Fibroblast of lung (primary cell): ENCODE data around the gene GABRG3. TPM values are rescaled to one million over a fixed set of nuclear protein-coding genes. Genes with fewer than 3 reads are reported as not detected.

Experiments used
- DNase-seq, 2 donors: peaks; one replicate each; pipeline versions ENCODE4 v3.0.0 to v3.0.0-alpha.2; 2010; ENCODE audit warnings: low read depth in 2 of 2
- H2AFZ ChIP-seq: 2 replicates; pipeline ENCODE4 v1.5.1; 2012; ENCODE audit warnings: low read length, control low read depth, inconsistent platforms
- H3K27ac ChIP-seq: 2 replicates; pipeline ENCODE4 v1.5.1; 2011; ENCODE audit warnings: low read length, control low read depth; ENCODE audit not compliant: insufficient read depth
- H3K27me3 ChIP-seq: 2 replicates; pipeline ENCODE4 v1.5.1; 2011; ENCODE audit warnings: mild to moderate bottlenecking, low read length; ENCODE audit not compliant: control insufficient read depth, insufficient read depth
- H3K36me3 ChIP-seq: 2 replicates; pipeline ENCODE4 v1.5.1; 2011; ENCODE audit warnings: low read length; ENCODE audit not compliant: control insufficient read depth, insufficient read depth
- H3K4me1 ChIP-seq: 2 replicates; pipeline ENCODE4 v1.5.1; 2011; ENCODE audit warnings: low read length; ENCODE audit not compliant: control insufficient read depth, insufficient read depth; ENCODE audit errors: extremely low read depth
- H3K4me2 ChIP-seq: 2 replicates; pipeline ENCODE4 v1.5.1; 2011; ENCODE audit warnings: low read length, control low read depth; ENCODE audit not compliant: insufficient read depth; ENCODE audit errors: extremely low read depth
- H3K4me3 ChIP-seq, 4 experiments: fragments of 200-600 bp in 1 of 4; sonication (generic) in 1 of 4; replicated peaks in 1 of 4; 2 replicates each; pipeline ENCODE4 v1.5.1; 2011 to 2016; ENCODE audit warnings: low read length in 4 of 4, low read depth in 3 of 4, mild to moderate bottlenecking in 3 of 4, control low read depth in 2 of 4, inconsistent platforms in 1 of 4, mixed read lengths in 1 of 4; ENCODE audit not compliant: insufficient read depth in 1 of 4; ENCODE audit errors: control extremely low read depth in 1 of 4
- H3K79me2 ChIP-seq: 2 replicates; pipeline ENCODE4 v1.5.1; 2012; ENCODE audit warnings: mild to moderate bottlenecking, low read length, inconsistent platforms; ENCODE audit not compliant: control insufficient read depth, insufficient read depth
- H3K9ac ChIP-seq: 2 replicates; pipeline ENCODE4 v1.5.1; 2011; ENCODE audit warnings: mild to moderate bottlenecking, low read length, control low read depth; ENCODE audit not compliant: insufficient read depth
- H3K9me3 ChIP-seq: 2 replicates; pipeline ENCODE4 v1.5.1; 2012; ENCODE audit warnings: low read depth, low read length; ENCODE audit not compliant: control insufficient read depth, insufficient read depth
- H4K20me1 ChIP-seq: 2 replicates; pipeline ENCODE4 v1.5.1; 2011; ENCODE audit warnings: low read length; ENCODE audit not compliant: control insufficient read depth, insufficient read depth; ENCODE audit errors: extremely low read depth
- CTCF ChIP-seq, 2 donors: IDR thresholded peaks in 1 of 2; conservative IDR thresholded peaks in 1 of 2; 1 replicate in 1 of 2; 2 replicates in 1 of 2; pipeline ENCODE4 v1.5.1; 2011 to 2012; ENCODE audit warnings: low read length in 2 of 2, control low read depth in 1 of 2, inconsistent platforms in 1 of 2, low read depth in 1 of 2, mild to moderate bottlenecking in 1 of 2
- EZH2 ChIP-seq: IDR thresholded peaks from 2 replicates; pipeline ENCODE4 v1.5.1; 2012; ENCODE audit warnings: low read length, control low read depth, mild to moderate bottlenecking; ENCODE audit errors: missing control alignments
- polyA plus RNA-seq, 2 donors: library from polyadenylated mRNA; depleted of rRNA in 1 of 2; stranded (reverse) in 1 of 2; unstranded in 1 of 2; fragments of >200 nt; gene quantifications; 2 replicates each; pipeline ENCODE4 v1.2.1, GENCODE V29; 2011 to 2012; ENCODE audit warnings: missing spikeins in 1 of 2
- total RNA-seq: library from RNA; depleted of rRNA; stranded (reverse); fragments of >200 nt; gene quantifications from 2 replicates; pipeline ENCODE4 v1.2.1, GENCODE V29; 2014

The GABRG3 gene
- total and polyA plus RNA-seq, 2 donors (not counting 1 experiment from before 2014, with no cell fraction given) = not detected

- no peaks in the 10 kb centered on the region for H3K4me1 ChIP-seq
- no peak overlapping the region for H3K9ac ChIP-seq
- no peak overlapping the region for H3K27ac ChIP-seq
- H3K9me3 ChIP-seq = no peaks in the 10 kb centered on the region
- no peak overlapping the region for H3K4me2 ChIP-seq
- TF ChIP-seq CTCF (conservative IDR thresholded peaks at IDR 0.05 in 1 of 2, IDR thresholded peaks at IDR 0.05 in 1 of 2; ENCODE audit: low read depth in 1 of 2, low read length in 2 of 2) (no peak), EZH2 (no peak)
- no peaks in the 10 kb centered on the region for H4K20me1 ChIP-seq
- H3K79me2 ChIP-seq = no peaks in the 10 kb centered on the region
- DNase-seq = no peak
- H3K27me3 ChIP-seq = no peaks in the 10 kb centered on the region
- no peaks in the 10 kb centered on the region for H3K36me3 ChIP-seq
- no peak overlapping the region for H2AFZ ChIP-seq
- H3K4me3 ChIP-seq = no peak overlapping the region
These were observed 528.7 kb downstream of the GABRG3 start for GRCh38 chr15:27499719-27500118.

GRCh38 chr15:27500206-27500605, 529.2 kb downstream of the GABRG3 start:
- no peak for DNase-seq
- no peaks in the 10 kb centered on the region for H3K36me3 ChIP-seq
- no peaks in the 10 kb centered on the region for H4K20me1 ChIP-seq
- no peaks in the 10 kb centered on the region for H3K4me1 ChIP-seq
- no peak overlapping the region for H2AFZ ChIP-seq
- no peaks in the 10 kb centered on the region for H3K79me2 ChIP-seq
- no peak for TF ChIP-seq EZH2
- TF ChIP-seq CTCF (conservative IDR thresholded peaks at IDR 0.05 in 1 of 2, IDR thresholded peaks at IDR 0.05 in 1 of 2; ENCODE audit: low read depth in 1 of 2, low read length in 2 of 2) = no peak
- no peak overlapping the region for H3K4me2 ChIP-seq
- no peaks in the 10 kb centered on the region for H3K9me3 ChIP-seq
- no peaks in the 10 kb centered on the region for H3K27me3 ChIP-seq
- no peak overlapping the region for H3K4me3 ChIP-seq
- no peak overlapping the region for H3K9ac ChIP-seq
- H3K27ac ChIP-seq = no peak overlapping the region

DNA sequence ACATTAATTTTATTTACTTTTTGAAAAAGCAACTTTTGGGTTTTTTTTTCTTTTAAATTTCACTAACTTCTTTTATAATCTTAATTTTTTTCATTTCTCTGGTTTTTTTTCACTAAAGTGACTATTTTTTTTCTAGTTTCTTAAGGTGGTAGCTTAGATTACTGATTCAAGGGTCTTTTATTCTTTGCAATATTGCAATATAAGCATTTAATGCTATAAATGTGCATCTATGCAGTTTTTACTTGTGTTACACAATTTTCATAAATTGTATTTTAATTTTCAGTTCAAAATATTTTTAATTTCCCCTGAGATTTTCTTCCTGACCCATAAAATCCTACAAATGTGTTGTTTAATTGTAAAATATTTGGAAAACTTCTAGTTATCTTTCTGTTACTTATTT, 535.8 kb downstream of the GABRG3 start:
- Histone ChIP-seq H3K79me2 (no peaks in the 10 kb centered on the region), H3K4me1 (no peaks in the 10 kb centered on the region), H3K36me3 (no peaks in the 10 kb centered on the region), H3K4me2 (no peak overlapping the region), H3K27me3 (no peaks in the 10 kb centered on the region), H3K4me3 (no peak overlapping the region), H3K9ac (no peak overlapping the region), H3K27ac (no peak overlapping the region), H3K9me3 (no peaks in the 10 kb centered on the region), H2AFZ (no peak overlapping the region), H4K20me1 (no peaks in the 10 kb centered on the region)
- TF ChIP-seq EZH2 = no peak
- TF ChIP-seq CTCF (conservative IDR thresholded peaks at IDR 0.05 in 1 of 2, IDR thresholded peaks at IDR 0.05 in 1 of 2; ENCODE audit: low read depth in 1 of 2, low read length in 2 of 2) = no peak
- DNase-seq = no peak
